Ishikawa (cell line): ENCODE results near the gene DONSON.

Experiments used
- CEBPB ChIP-seq: IDR thresholded peaks from 2 replicates; pipeline ENCODE4 v1.6.1; 2012
- CREB1 ChIP-seq: IDR thresholded peaks from 2 replicates; pipeline ENCODE4 v1.6.1; 2012; ENCODE audit warnings: low read depth
- EGR1 ChIP-seq: IDR thresholded peaks from 2 replicates; pipeline ENCODE4 v1.6.1; 2012
- EP300 ChIP-seq: IDR thresholded peaks from 2 replicates; pipeline ENCODE4 v1.6.1; 2012; ENCODE audit warnings: borderline replicate concordance
- FOXM1 ChIP-seq: IDR thresholded peaks from 2 replicates; pipeline ENCODE4 v1.6.1; 2012; ENCODE audit warnings: low read depth, borderline replicate concordance
- NFIC ChIP-seq: IDR thresholded peaks from 2 replicates; pipeline ENCODE4 v1.6.1; 2012
- RAD21 ChIP-seq: IDR thresholded peaks from 2 replicates; pipeline ENCODE4 v1.6.1; 2012; ENCODE audit warnings: low read depth
- TAF1 ChIP-seq: IDR thresholded peaks from 2 replicates; pipeline ENCODE4 v1.6.1; 2012; ENCODE audit warnings: low read depth, mild to moderate bottlenecking
- TCF12 ChIP-seq: IDR thresholded peaks from 2 replicates; pipeline ENCODE4 v1.6.1; 2012; ENCODE audit warnings: low read depth
- TEAD4 ChIP-seq: IDR thresholded peaks from 2 replicates; pipeline ENCODE4 v1.6.1; 2012
- YY1 ChIP-seq: IDR thresholded peaks from 2 replicates; pipeline ENCODE4 v1.6.1; 2012; ENCODE audit warnings: low read depth
- ZBTB7A ChIP-seq: IDR thresholded peaks from 2 replicates; pipeline ENCODE4 v1.6.1; 2012; ENCODE audit warnings: low read depth
- TF ChIP-seq, protein P1 (sequence below): IDR thresholded peaks from 2 replicates; pipeline ENCODE4 v1.6.1; 2012
- TF ChIP-seq, protein P2 (sequence below): IDR thresholded peaks from 2 replicates; pipeline ENCODE4 v1.6.1; 2012
- TF ChIP-seq, protein P3 (sequence below): IDR thresholded peaks from 2 replicates; pipeline ENCODE4 v1.6.1; 2012; ENCODE audit warnings: low read depth, mild to moderate bottlenecking

The DONSON gene

DNA sequence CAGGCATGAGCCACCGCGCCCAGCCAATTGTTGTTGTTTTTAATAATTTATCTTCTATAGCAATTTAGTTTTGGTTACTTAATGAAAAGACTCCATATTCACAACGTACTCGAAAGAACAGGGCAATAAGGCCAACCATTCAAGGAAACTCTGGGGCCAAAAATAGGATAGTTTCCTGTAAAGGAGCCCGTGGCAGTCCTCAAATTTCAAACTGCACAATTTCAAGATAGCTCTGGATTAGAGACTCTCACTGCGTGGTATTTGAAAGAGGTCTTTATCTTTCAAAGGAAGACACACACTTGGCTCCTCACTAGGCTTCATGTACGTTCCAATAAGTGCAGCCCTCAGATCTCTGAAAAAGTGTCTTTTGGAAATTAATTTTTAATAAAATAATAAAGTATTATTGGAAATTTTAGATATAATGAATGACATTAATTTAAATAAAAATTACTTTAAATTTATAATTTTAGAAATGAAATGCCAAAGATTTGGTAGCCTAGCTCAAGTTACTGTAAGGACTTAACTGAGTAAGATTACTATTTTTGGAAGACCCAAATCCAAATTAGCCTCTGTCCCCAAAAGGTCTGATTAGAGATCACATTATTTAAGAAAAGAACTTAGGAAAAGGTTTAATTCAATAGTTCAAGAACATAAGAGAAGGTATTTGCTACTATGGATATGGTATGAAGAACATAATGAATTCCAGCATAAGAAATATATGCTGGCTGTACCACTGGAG is 22.7 kb upstream of the DONSON start:
- no peak for TF ChIP-seq ZBTB7A
- no peak for TF ChIP-seq CEBPB
- no peak for TF ChIP-seq TEAD4
- TF ChIP-seq NFIC = no peak
- no peak for TF ChIP-seq CREB1
- no peak for TF ChIP-seq TAF1
- no peak for TF ChIP-seq FOXM1
- TF ChIP-seq, protein P1, sequence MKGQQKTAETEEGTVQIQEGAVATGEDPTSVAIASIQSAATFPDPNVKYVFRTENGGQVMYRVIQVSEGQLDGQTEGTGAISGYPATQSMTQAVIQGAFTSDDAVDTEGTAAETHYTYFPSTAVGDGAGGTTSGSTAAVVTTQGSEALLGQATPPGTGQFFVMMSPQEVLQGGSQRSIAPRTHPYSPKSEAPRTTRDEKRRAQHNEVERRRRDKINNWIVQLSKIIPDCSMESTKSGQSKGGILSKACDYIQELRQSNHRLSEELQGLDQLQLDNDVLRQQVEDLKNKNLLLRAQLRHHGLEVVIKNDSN = no peak
- TF ChIP-seq, protein P2, sequence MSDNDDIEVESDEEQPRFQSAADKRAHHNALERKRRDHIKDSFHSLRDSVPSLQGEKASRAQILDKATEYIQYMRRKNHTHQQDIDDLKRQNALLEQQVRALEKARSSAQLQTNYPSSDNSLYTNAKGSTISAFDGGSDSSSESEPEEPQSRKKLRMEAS = no peak
- no peak for TF ChIP-seq EGR1
- no peak for TF ChIP-seq YY1
- no peak for TF ChIP-seq EP300
- no peak for TF ChIP-seq RAD21

DNA sequence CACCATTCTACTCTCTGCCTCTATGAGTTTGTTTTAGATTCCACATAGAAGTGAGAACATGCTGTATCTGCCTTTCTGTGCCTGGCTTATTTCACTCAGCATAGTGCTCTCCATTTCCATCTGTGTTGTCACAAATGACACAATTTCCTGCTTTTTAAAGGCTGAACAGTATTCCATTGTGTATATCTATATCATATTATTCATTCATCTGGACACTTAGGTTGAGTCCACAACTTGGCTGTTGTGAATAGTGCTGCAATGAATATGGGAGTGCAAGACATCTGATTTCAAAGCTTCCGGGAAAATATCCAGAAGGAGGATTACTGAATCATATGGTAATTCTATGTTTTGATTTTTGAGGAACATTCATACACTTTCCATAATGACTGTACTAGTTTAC is 20.1 kb upstream of the DONSON start:
- TF ChIP-seq EP300 = no peak
- TF ChIP-seq CEBPB = no peak
- TF ChIP-seq TEAD4 = no peak
- TF ChIP-seq RAD21 = no peak
- no peak for TF ChIP-seq ZBTB7A

DNA sequence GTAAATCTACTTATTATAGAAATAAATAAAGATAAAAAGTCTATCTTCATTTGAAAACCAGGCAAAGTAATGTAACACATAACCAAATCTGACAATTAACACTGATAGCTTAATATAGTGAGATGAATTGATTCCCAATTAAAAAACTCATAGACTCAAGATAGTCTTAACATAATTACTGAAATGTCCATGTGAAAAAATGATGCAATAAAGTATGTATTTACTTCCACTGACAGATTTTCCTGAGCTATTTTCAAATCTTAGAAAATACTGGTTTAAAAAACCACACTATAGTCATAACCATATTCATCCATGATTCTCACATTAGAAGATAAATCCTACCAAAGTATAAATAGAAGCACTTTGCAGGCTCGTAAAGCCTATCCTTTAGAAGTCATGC is 9.6 kb upstream of the DONSON start:
- no peak for TF ChIP-seq TCF12
- TF ChIP-seq, protein P2 = no peak

DNA sequence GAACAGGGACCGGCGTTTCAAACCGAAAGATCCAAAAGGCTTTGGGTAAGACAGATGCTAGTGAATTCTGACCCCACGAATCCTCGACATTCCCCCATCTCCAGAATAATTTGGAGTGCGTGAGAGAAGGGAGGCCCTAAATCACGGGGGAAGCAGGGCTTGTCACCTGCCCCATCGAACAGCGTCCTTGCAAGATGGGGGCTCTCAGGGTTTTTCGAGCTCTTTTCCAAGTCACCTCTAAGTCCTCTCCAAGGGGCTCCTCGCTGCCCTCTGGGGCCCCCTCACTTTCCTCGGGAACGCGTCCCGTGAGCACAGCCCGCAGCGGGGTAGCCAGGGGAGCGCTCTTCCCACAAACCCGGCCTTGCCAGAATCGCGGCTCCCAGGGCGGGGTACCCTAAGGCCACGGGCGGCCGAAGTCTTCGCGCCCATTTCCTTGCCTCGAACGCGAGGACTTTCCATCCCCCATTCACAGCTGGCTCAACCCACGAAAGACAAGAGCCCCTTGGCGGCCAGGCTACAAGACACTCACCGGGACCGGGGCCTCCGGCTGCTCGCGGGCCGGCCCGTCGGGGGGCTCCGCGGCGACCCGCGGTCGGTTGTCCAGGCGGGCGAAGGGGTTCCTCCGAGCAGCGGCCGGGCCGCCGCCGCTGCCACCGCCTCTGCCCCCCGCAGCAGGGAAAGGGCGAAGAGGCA is 546 bp downstream of the DONSON start:
- TF ChIP-seq, protein P2 = peak; percentile 48
- TF ChIP-seq, protein P3, sequence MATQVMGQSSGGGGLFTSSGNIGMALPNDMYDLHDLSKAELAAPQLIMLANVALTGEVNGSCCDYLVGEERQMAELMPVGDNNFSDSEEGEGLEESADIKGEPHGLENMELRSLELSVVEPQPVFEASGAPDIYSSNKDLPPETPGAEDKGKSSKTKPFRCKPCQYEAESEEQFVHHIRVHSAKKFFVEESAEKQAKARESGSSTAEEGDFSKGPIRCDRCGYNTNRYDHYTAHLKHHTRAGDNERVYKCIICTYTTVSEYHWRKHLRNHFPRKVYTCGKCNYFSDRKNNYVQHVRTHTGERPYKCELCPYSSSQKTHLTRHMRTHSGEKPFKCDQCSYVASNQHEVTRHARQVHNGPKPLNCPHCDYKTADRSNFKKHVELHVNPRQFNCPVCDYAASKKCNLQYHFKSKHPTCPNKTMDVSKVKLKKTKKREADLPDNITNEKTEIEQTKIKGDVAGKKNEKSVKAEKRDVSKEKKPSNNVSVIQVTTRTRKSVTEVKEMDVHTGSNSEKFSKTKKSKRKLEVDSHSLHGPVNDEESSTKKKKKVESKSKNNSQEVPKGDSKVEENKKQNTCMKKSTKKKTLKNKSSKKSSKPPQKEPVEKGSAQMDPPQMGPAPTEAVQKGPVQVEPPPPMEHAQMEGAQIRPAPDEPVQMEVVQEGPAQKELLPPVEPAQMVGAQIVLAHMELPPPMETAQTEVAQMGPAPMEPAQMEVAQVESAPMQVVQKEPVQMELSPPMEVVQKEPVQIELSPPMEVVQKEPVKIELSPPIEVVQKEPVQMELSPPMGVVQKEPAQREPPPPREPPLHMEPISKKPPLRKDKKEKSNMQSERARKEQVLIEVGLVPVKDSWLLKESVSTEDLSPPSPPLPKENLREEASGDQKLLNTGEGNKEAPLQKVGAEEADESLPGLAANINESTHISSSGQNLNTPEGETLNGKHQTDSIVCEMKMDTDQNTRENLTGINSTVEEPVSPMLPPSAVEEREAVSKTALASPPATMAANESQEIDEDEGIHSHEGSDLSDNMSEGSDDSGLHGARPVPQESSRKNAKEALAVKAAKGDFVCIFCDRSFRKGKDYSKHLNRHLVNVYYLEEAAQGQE = no peak

DNA sequence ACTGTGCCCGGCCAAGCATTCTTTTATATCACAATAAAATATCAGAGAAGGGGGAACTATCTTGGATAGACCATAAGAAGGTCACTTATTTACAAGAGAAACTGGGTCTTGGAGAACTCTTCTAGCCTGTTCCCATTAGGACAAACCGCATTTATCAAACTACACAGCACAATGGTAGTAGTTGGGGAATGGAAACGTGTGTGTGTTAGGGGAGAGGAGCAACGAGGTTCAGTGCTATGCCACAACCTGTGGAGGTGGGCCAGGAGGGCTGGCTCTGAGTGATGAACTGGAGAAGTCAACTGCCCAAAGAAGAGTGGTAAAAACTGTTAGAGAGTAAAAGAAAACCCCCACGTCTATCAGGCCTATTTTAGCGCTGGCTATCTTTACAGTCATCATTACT is 1.6 kb downstream of the DONSON start:
- no peak for TF ChIP-seq ZBTB7A
- TF ChIP-seq FOXM1 = no peak
- no peak for TF ChIP-seq YY1
- no peak for TF ChIP-seq RAD21
- TF ChIP-seq TCF12 = no peak
- no peak for TF ChIP-seq CEBPB
- no peak for TF ChIP-seq TAF1
- TF ChIP-seq, protein P2 = no peak
- TF ChIP-seq EP300 = no peak

DNA sequence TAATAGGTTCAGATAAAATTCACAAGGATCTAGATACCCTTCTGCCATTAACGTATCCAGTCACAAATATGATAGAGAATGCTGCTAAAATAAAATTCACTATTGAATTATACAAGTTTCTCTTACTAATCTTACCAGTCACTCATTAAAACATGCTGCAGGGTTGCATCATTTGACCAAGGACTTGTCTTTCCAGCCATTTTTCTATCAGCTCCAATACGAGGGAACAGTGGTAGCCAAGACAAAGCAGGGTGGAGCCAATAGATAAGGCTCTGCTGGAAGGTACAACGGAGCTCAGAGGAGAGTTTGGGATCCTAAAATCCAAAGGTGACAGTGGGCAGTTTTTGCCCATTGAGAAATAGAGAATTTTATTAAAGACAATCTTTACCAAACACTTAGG is 4.0 kb downstream of the DONSON start:
- TF ChIP-seq YY1 (no peak), CREB1 (no peak), TAF1 (no peak), RAD21 (no peak), EGR1 (no peak), TCF12 (no peak), CEBPB (no peak), FOXM1 (no peak), TEAD4 (no peak), ZBTB7A (no peak)
- TF ChIP-seq, protein P2 = no peak
- TF ChIP-seq, protein P1 = no peak

DNA sequence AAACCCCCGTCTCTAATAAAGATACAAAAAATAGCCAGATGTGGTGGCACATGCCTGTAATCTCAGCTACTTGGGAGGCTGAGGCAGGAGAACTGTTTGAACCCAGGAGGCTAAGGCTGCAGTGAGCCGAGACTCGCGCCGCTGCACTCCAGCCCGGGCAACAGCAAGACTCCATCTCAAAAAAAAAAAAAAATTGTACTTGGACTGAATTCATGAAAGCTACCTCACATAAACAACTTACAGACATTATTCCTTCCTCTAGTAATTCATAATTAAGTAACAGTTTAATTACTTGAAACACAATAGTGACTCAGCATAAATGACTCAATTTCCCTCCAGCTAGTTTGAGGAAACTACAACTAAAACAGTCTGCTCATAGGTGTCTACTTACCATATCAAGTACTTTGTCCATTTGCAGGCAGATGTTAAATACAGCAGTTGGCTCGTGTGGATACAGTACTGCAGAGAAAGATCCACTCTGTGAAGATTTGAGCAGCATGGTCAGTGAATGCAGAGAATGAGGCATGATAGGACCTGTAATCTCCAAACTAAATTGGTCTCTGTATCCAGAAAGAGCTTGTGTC is 9.4 kb downstream of the DONSON start:
- TF ChIP-seq RAD21 (no peak), CEBPB (no peak), YY1 (no peak), EGR1 (no peak), NFIC (no peak), TAF1 (no peak)
